Tibial nerve (tissue), 4 donors: ENCODE results near the gene FKBP1A. TPM values are rescaled to one million over a fixed set of nuclear protein-coding genes. Genes with fewer than 3 reads are reported as not detected.
"Not testable (repeated sequence)": the region's sequence is repeated elsewhere in the genome, so short reads cannot be mapped to it uniquely, and the experiment has no call there.

Experiments used
- DNase-seq, 2 donors: peaks; one replicate each; pipeline ENCODE4 v3.0.0-alpha.2; 2019; ENCODE audit warnings: low spot score in 2 of 2
- H3K27ac ChIP-seq, 4 donors: fragments of 200-600 bp; sonication (generic) in 3 of 4; one replicate each; pipeline ENCODE4 v1.5.1; 2017 to 2019; ENCODE audit warnings: mild to moderate bottlenecking in 1 of 4
- H3K27me3 ChIP-seq, 2 donors: fragments of 200-600 bp; sonication (generic) in 1 of 2; one replicate each; pipeline versions ENCODE4 v1.5.1 to v1.6.0; 2017 to 2019
- H3K36me3 ChIP-seq, 3 donors: fragments of 200-600 bp; sonication (generic); one replicate each; pipeline ENCODE4 v1.5.1; 2018 to 2019
- H3K4me1 ChIP-seq, 4 donors: fragments of 200-600 bp; sonication (generic) in 3 of 4; one replicate each; pipeline ENCODE4 v1.5.1; 2017 to 2019
- H3K4me3 ChIP-seq, 4 donors: fragments of 200-600 bp; sonication (generic) in 3 of 4; one replicate each; pipeline ENCODE4 v1.5.1; 2017 to 2019; ENCODE audit warnings: mild to moderate bottlenecking in 1 of 4, moderate library complexity in 1 of 4
- H3K9me3 ChIP-seq, 4 donors: fragments of 200-600 bp; sonication (generic) in 3 of 4; one replicate each; pipeline ENCODE4 v1.5.1; 2017 to 2019
- CTCF ChIP-seq, 5 experiments: fragments of 200-600 bp in 3 of 5; fragments of 450-650 bp in 2 of 5; sonication (generic) in 3 of 5; IDR thresholded peaks; one replicate each; pipeline ENCODE4 v1.5.1; 2016 to 2019; ENCODE audit warnings: antibody characterized with exemption in 5 of 5, mild to moderate bottlenecking in 3 of 5, moderate library complexity in 2 of 5
- EP300 ChIP-seq, 2 donors: sonication (generic); formaldehyde crosslinking; IDR thresholded peaks; one replicate each; pipeline ENCODE4 v1.6.1; 2017; ENCODE audit warnings: antibody characterized with exemption in 2 of 2, mild to moderate bottlenecking in 1 of 2
- POLR2A ChIP-seq, 2 donors: fragments of 450-650 bp; IDR thresholded peaks; one replicate each; pipeline ENCODE4 v1.6.1; 2017; ENCODE audit warnings: antibody characterized with exemption in 2 of 2, mild to moderate bottlenecking in 2 of 2, moderate library complexity in 2 of 2
- WGBS, 2 donors: methylation state at CpG; one replicate each; pipeline ENCODE4 v1.1.5; 2018; 5-methylcytosine and 5-hydroxymethylcytosine counted together
- total RNA-seq, 4 donors: library from RNA; depleted of rRNA; stranded (reverse); fragments of >200 nt; gene quantifications; one replicate each; pipeline ENCODE4 v1.1.0, GENCODE V29; 2016

FKBP1A gene
- total RNA-seq, 4 donors from 2014 or later, result 92.2 to 172 (median 130) TPM

- no peaks in the 10 kb centered on the region for H3K4me1 ChIP-seq
- TF ChIP-seq POLR2A (IDR thresholded peaks at IDR 0.05) (no peak), CTCF (IDR thresholded peaks at IDR 0.05) (no peak), EP300 (IDR thresholded peaks at IDR 0.05) (no peak)
- no peak overlapping the region for H3K4me3 ChIP-seq
- H3K36me3 ChIP-seq, result peaks cover 0 to 6% (median 0%) of the 10 kb centered on the region in 3 donors
- H3K27ac ChIP-seq, result no peak overlapping the region
- DNase-seq, result no peak
- H3K9me3 ChIP-seq, result peaks cover 0 to 29% (median 7%) of the 10 kb centered on the region in 4 donors
- 91 to 99% methylated on average over 4 of the region's 4 CpGs for WGBS, 2 donors
- H3K27me3 ChIP-seq, result no peaks in the 10 kb centered on the region
Measured at GRCh38 chr20:1345030-1345755, 47.7 kb downstream of the FKBP1A start.

- not testable (repeated sequence) for H3K4me3 ChIP-seq, H3K4me1 ChIP-seq, H3K27me3 ChIP-seq, DNase-seq, H3K36me3 ChIP-seq, H3K27ac ChIP-seq
- WGBS, 2 donors, result 85 to 86% methylated on average over 8 of the region's 8 CpGs
- peaks cover 0 to 16% (median 2%) of the 10 kb centered on the region in 4 donors for H3K9me3 ChIP-seq
Measured at GRCh38 chr20:1343446-1344124, 49.3 kb downstream of the FKBP1A start.

- WGBS, 2 donors, result 80 to 83% methylated on average over 5 of the region's 5 CpGs
- Histone ChIP-seq H3K9me3 (peaks cover 0 to under 1% (median 0%) of the 10 kb centered on the region in 4 donors), H3K4me1 (peaks cover 0 to 23% (median 5%) of the 10 kb centered on the region in 4 donors), H3K27me3 (no peaks in the 10 kb centered on the region), H3K27ac (no peak overlapping the region), H3K4me3 (no peak overlapping the region), H3K36me3 (peaks cover 0 to 5% (median 0%) of the 10 kb centered on the region in 3 donors)
- DNase-seq, result no peak
- TF ChIP-seq POLR2A (IDR thresholded peaks at IDR 0.05) (no peak), CTCF (IDR thresholded peaks at IDR 0.05) (no peak), EP300 (IDR thresholded peaks at IDR 0.05) (no peak)
Measured at GRCh38 chr20:1341561-1342265, 51.1 kb downstream of the FKBP1A start.

- peaks cover 0 to 30% (median 5%) of the 10 kb centered on the region in 4 donors for H3K4me1 ChIP-seq
- H3K27me3 ChIP-seq, result no peaks in the 10 kb centered on the region
- 68 to 73% methylated on average over 4 of the region's 4 CpGs for WGBS, 2 donors
- TF ChIP-seq EP300 (IDR thresholded peaks at IDR 0.05), result no peak
- TF ChIP-seq POLR2A (IDR thresholded peaks at IDR 0.05), result no peak
- no peak for TF ChIP-seq CTCF (IDR thresholded peaks at IDR 0.05)
- no peak overlapping the region for H3K27ac ChIP-seq
- H3K4me3 ChIP-seq, result no peak overlapping the region
- peaks cover 0 to 11% (median 0%) of the 10 kb centered on the region in 3 donors for H3K36me3 ChIP-seq
- no peaks in the 10 kb centered on the region for H3K9me3 ChIP-seq
- no peak for DNase-seq
Measured at GRCh38 chr20:1338801-1339200, 54.1 kb downstream of the FKBP1A start.

GRCh38 chr20:1338096-1338495 lies 54.8 kb downstream of the FKBP1A start:
- H3K4me1 ChIP-seq, result peaks cover 0 to 30% (median 5%) of the 10 kb centered on the region in 4 donors
- no peak for TF ChIP-seq EP300 (IDR thresholded peaks at IDR 0.05)
- no peak for TF ChIP-seq CTCF (IDR thresholded peaks at IDR 0.05)
- no peak for TF ChIP-seq POLR2A (IDR thresholded peaks at IDR 0.05)
- WGBS, 2 donors, result 96 to 100% methylated on average over 5 of the region's 5 CpGs
- H3K27me3 ChIP-seq, result no peaks in the 10 kb centered on the region
- H3K9me3 ChIP-seq, result no peaks in the 10 kb centered on the region
- H3K27ac ChIP-seq, result peak overlapping the region in 2 of 4 donors; percentile 15 to 17
- no peak for DNase-seq
- peaks cover 0 to 18% (median 0%) of the 10 kb centered on the region in 3 donors for H3K36me3 ChIP-seq
- H3K4me3 ChIP-seq, result no peak overlapping the region
